ENCODE measurements around the gene RAB37. TPM values are rescaled to one million over a fixed set of nuclear protein-coding genes. Genes with fewer than 3 reads are reported as not detected.

RAB37 gene
- total and polyA plus RNA-seq, 2 of the 13 experiments (the other 11 are each of a cell fraction or from before 2014, with no cell fraction given), result 0.91 to 3.7 TPM

DNA sequence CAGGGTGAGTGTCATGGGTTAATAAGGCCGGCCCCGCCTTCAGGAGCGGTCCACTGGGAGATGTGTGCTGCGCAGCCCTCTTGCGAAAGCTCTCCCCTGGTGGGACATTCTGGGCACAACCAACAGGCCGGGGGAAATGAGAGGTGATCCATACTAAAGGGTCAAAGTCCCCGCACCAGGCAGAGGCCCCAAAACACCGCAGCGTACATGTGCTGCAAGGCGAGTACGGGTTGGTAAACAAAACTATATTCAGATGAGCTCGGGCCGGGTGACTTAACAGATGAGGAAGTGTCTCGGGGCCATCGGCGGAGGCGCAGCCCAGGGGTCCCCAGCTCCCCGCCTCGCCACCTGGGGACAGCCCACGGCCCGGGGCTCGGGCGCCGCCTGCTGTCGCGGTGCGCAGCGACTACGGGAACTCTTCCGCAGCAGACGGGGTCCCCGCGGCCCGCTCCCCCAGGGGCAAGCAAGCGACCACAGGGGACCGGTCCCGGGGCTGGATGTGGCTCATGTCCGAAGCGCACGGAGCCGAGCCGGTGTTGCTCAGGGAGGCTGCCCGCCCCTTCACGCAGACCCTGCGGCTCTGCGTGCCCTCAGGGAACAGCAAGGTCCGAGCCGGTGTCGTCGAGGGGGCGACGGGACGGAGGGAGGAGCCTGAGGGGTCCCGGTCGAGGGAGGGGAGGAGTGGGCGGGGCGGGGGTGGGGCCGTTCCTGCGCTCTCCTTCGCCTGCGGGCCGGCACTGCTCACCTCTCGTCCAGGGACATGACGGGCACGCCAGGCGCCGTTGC, at the start of gene RAB37 (continued):
- TF ChIP-seq, protein P1, sequence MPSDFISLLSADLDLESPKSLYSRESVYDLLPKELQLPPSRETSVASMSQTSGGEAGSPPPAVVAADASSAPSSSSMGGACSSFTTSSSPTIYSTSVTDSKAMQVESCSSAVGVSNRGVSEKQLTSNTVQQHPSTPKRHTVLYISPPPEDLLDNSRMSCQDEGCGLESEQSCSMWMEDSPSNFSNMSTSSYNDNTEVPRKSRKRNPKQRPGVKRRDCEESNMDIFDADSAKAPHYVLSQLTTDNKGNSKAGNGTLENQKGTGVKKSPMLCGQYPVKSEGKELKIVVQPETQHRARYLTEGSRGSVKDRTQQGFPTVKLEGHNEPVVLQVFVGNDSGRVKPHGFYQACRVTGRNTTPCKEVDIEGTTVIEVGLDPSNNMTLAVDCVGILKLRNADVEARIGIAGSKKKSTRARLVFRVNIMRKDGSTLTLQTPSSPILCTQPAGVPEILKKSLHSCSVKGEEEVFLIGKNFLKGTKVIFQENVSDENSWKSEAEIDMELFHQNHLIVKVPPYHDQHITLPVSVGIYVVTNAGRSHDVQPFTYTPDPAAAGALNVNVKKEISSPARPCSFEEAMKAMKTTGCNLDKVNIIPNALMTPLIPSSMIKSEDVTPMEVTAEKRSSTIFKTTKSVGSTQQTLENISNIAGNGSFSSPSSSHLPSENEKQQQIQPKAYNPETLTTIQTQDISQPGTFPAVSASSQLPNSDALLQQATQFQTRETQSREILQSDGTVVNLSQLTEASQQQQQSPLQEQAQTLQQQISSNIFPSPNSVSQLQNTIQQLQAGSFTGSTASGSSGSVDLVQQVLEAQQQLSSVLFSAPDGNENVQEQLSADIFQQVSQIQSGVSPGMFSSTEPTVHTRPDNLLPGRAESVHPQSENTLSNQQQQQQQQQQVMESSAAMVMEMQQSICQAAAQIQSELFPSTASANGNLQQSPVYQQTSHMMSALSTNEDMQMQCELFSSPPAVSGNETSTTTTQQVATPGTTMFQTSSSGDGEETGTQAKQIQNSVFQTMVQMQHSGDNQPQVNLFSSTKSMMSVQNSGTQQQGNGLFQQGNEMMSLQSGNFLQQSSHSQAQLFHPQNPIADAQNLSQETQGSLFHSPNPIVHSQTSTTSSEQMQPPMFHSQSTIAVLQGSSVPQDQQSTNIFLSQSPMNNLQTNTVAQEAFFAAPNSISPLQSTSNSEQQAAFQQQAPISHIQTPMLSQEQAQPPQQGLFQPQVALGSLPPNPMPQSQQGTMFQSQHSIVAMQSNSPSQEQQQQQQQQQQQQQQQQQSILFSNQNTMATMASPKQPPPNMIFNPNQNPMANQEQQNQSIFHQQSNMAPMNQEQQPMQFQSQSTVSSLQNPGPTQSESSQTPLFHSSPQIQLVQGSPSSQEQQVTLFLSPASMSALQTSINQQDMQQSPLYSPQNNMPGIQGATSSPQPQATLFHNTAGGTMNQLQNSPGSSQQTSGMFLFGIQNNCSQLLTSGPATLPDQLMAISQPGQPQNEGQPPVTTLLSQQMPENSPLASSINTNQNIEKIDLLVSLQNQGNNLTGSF (CRISPR knock-in tag; IDR thresholded peaks at IDR 0.05), result no peak
- peak; percentile 88 for TF ChIP-seq SKI (IDR thresholded peaks at IDR 0.05; ENCODE audit: partially characterized antibody)
- TF ChIP-seq, protein P2, sequence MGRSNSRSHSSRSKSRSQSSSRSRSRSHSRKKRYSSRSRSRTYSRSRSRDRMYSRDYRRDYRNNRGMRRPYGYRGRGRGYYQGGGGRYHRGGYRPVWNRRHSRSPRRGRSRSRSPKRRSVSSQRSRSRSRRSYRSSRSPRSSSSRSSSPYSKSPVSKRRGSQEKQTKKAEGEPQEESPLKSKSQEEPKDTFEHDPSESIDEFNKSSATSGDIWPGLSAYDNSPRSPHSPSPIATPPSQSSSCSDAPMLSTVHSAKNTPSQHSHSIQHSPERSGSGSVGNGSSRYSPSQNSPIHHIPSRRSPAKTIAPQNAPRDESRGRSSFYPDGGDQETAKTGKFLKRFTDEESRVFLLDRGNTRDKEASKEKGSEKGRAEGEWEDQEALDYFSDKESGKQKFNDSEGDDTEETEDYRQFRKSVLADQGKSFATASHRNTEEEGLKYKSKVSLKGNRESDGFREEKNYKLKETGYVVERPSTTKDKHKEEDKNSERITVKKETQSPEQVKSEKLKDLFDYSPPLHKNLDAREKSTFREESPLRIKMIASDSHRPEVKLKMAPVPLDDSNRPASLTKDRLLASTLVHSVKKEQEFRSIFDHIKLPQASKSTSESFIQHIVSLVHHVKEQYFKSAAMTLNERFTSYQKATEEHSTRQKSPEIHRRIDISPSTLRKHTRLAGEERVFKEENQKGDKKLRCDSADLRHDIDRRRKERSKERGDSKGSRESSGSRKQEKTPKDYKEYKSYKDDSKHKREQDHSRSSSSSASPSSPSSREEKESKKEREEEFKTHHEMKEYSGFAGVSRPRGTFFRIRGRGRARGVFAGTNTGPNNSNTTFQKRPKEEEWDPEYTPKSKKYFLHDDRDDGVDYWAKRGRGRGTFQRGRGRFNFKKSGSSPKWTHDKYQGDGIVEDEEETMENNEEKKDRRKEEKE (IDR thresholded peaks at IDR 0.05), result no peak
- TF ChIP-seq MED13 (CRISPR knock-in tag; IDR thresholded peaks at IDR 0.05), result no peak
- TF ChIP-seq, protein P3, sequence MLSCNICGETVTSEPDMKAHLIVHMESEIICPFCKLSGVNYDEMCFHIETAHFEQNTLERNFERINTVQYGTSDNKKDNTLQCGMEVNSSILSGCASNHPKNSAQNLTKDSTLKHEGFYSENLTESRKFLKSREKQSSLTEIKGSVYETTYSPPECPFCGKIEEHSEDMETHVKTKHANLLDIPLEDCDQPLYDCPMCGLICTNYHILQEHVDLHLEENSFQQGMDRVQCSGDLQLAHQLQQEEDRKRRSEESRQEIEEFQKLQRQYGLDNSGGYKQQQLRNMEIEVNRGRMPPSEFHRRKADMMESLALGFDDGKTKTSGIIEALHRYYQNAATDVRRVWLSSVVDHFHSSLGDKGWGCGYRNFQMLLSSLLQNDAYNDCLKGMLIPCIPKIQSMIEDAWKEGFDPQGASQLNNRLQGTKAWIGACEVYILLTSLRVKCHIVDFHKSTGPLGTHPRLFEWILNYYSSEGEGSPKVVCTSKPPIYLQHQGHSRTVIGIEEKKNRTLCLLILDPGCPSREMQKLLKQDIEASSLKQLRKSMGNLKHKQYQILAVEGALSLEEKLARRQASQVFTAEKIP (CRISPR knock-in tag; IDR thresholded peaks at IDR 0.05; ENCODE audit: borderline replicate concordance), result no peak
- peak; percentile 73 for TF ChIP-seq KDM2A (CRISPR knock-in tag; IDR thresholded peaks at IDR 0.05; ENCODE audit: borderline replicate concordance, low read depth)
- TF ChIP-seq, protein P4, sequence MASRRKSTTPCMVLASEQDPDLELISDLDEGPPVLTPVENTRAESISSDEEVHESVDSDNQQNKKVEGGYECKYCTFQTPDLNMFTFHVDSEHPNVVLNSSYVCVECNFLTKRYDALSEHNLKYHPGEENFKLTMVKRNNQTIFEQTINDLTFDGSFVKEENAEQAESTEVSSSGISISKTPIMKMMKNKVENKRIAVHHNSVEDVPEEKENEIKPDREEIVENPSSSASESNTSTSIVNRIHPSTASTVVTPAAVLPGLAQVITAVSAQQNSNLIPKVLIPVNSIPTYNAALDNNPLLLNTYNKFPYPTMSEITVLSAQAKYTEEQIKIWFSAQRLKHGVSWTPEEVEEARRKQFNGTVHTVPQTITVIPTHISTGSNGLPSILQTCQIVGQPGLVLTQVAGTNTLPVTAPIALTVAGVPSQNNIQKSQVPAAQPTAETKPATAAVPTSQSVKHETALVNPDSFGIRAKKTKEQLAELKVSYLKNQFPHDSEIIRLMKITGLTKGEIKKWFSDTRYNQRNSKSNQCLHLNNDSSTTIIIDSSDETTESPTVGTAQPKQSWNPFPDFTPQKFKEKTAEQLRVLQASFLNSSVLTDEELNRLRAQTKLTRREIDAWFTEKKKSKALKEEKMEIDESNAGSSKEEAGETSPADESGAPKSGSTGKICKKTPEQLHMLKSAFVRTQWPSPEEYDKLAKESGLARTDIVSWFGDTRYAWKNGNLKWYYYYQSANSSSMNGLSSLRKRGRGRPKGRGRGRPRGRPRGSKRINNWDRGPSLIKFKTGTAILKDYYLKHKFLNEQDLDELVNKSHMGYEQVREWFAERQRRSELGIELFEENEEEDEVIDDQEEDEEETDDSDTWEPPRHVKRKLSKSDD (CRISPR knock-in tag; IDR thresholded peaks at IDR 0.05; ENCODE audit: low read depth), result peak; percentile 56; the same call in 1 of the 2 replicates
- TF ChIP-seq HDAC6 (IDR thresholded peaks at IDR 0.05; ENCODE audit: low read depth, low read length), result no peak
- TF ChIP-seq, protein P5, sequence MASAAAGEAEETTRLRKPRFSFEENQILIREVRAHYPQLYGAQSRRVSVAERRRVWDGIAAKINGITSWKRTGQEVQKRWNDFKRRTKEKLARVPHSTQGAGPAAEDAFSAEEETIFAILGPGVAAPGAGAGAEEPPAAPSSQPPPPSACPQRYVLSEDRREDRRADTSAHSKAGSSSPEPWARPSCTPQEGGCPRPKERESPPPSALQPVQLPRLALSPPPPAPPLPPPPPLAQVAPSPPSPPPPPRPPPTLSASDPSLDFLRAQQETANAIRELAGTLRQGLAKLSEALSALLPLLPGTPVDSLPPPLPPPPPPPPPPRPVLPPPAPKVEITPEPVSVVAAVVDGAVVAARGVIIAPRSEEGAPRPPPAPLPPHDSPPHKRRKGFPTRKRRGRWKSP (CRISPR knock-in tag; IDR thresholded peaks at IDR 0.05), result peak; percentile 81
- TF ChIP-seq ZNF546 (CRISPR knock-in tag; conservative IDR thresholded peaks at IDR 0.05), result peak; percentile 55; the same call in 1 of the 2 replicates
- peak; percentile 82 for TF ChIP-seq MIXL1 (CRISPR knock-in tag; IDR thresholded peaks at IDR 0.05)
- no peak for TF ChIP-seq ZNF17 (CRISPR knock-in tag; IDR thresholded peaks at IDR 0.05)
- TF ChIP-seq TOPORS (CRISPR knock-in tag; IDR thresholded peaks at IDR 0.05), result peak; percentile 65; the same call in 1 of the 2 replicates
- TF ChIP-seq FOXM1 (CRISPR knock-in tag; IDR thresholded peaks at IDR 0.05), result no peak

Data from HepG2 (cell line).